ENCODE data around the gene PDAP1.

- no peak for TF ChIP-seq POLR2A (IDR thresholded peaks at IDR 0.05)
- no peak for TF ChIP-seq CTCF (IDR thresholded peaks at IDR 0.05)
Measured at GRCh38 chr7:99387912-99388311, 20.5 kb downstream of the PDAP1 start.

All from right lobe of liver (tissue), 4 donors.